PC-9 (cell line): Measurements from ENCODE around the gene TBC1D14. TPM values are rescaled to one million over a fixed set of nuclear protein-coding genes. Genes with fewer than 3 reads are reported as not detected.

Experiments
- BruUV-seq: library from RNA; stranded (reverse); fragments of 400-500 nt; replicated peaks from 2 replicates; lab custom pipeline; 2021; lab: Mats Ljungman, UMichigan
- CTCF ChIA-PET: fragments of 300-600 bp; sonication (Branson Sonifier 250); formaldehyde crosslinking; loops from one replicate; lab custom pipeline; 2022; ENCODE audit warnings: antibody characterized with exemption; lab: Charles Lee
- POLR2A ChIA-PET: fragments of 300-600 bp; sonication (Branson Sonifier 250); formaldehyde crosslinking; loops from one replicate; lab custom pipeline; 2022; ENCODE audit warnings: antibody characterized with exemption; ENCODE audit not compliant: unreplicated experiment; lab: Charles Lee
- DNase-seq, 2 experiments: peaks; one replicate each; pipeline versions ENCODE4 v3.0.0 to v3.0.0-alpha.2; 2015 to 2022; ENCODE audit warnings: mixed read lengths in 1 of 2
- H2AFZ ChIP-seq: fragments of 200-600 bp; sonication (generic); 2 replicates; pipeline ENCODE4 v1.8.1; 2017; ENCODE audit warnings: antibody characterized with exemption
- H3F3A ChIP-seq: fragments of 200-600 bp; sonication (generic); 2 replicates; pipeline ENCODE4 v1.8.1; 2017; ENCODE audit warnings: antibody characterized with exemption, mild to moderate bottlenecking, low read depth; ENCODE audit not compliant: insufficient read depth
- H3K27ac ChIP-seq: fragments of 200-600 bp; sonication (generic); 2 replicates; pipeline ENCODE4 v1.6.1; 2016; ENCODE audit warnings: mixed run types
- H3K27me3 ChIP-seq: fragments of 200-600 bp; sonication (generic); 2 replicates; pipeline ENCODE4 v1.6.1; 2016; ENCODE audit warnings: low read depth, mixed run types; ENCODE audit not compliant: insufficient read depth
- H3K36me3 ChIP-seq: fragments of 200-600 bp; sonication (generic); 2 replicates; pipeline ENCODE4 v1.6.1; 2016; ENCODE audit warnings: low read depth, mixed run types
- H3K4me1 ChIP-seq: fragments of 200-600 bp; sonication (generic); replicated peaks from 2 replicates; pipeline ENCODE4 v1.6.1; 2016; ENCODE audit warnings: mixed run types; ENCODE audit not compliant: insufficient read depth
- H3K4me2 ChIP-seq: fragments of 200-600 bp; sonication (generic); 2 replicates; pipeline ENCODE4 v1.6.1; 2017; ENCODE audit warnings: mixed run types
- H3K4me3 ChIP-seq: fragments of 200-600 bp; sonication (generic); 2 replicates; pipeline ENCODE4 v1.6.1; 2016; ENCODE audit warnings: mixed run types
- H3K79me2 ChIP-seq: fragments of 200-600 bp; sonication (generic); 2 replicates; pipeline ENCODE4 v1.6.1; 2017; ENCODE audit warnings: low read depth, mixed run types
- H3K9me2 ChIP-seq: fragments of 200-600 bp; sonication (generic); 2 replicates; pipeline ENCODE4 v1.8.1; 2017; ENCODE audit warnings: mild to moderate bottlenecking; ENCODE audit not compliant: insufficient read depth
- H3K9me3 ChIP-seq: fragments of 200-600 bp; sonication (generic); 2 replicates; pipeline ENCODE4 v1.8.1; 2016; ENCODE audit warnings: low read depth; ENCODE audit not compliant: insufficient read depth
- H4K20me1 ChIP-seq: fragments of 200-600 bp; sonication (generic); 2 replicates; pipeline ENCODE4 v1.8.1; 2017; ENCODE audit not compliant: insufficient read depth
- EZH2 ChIP-seq: fragments of 200-600 bp; sonication (generic); IDR thresholded peaks from 2 replicates; pipeline ENCODE4 v1.8.0; 2017; ENCODE audit warnings: antibody characterized with exemption, low read depth
- intact Hi-C: fragments of 100-400 bp; cut with micrococcal nuclease; formaldehyde crosslinking; loops from one replicate; pipeline ENCODE4 v1.10.0; 2022; ENCODE audit not compliant: unreplicated experiment
- total RNA-seq: library from RNA; stranded (reverse); gene quantifications from 2 replicates; pipeline ENCODE4 v1.2.3, GENCODE V29; 2021
- TF ChIP-seq, protein P1 (sequence below): fragments of 200-600 bp; sonication (generic); conservative IDR thresholded peaks from 2 replicates; pipeline ENCODE4 v1.6.1; 2017; ENCODE audit warnings: mixed run types, antibody characterized with exemption, mild to moderate bottlenecking, moderate library complexity

Gene TBC1D14
- total RNA-seq, 1 experiment from 2014 or later, result 46.2 TPM

DNA sequence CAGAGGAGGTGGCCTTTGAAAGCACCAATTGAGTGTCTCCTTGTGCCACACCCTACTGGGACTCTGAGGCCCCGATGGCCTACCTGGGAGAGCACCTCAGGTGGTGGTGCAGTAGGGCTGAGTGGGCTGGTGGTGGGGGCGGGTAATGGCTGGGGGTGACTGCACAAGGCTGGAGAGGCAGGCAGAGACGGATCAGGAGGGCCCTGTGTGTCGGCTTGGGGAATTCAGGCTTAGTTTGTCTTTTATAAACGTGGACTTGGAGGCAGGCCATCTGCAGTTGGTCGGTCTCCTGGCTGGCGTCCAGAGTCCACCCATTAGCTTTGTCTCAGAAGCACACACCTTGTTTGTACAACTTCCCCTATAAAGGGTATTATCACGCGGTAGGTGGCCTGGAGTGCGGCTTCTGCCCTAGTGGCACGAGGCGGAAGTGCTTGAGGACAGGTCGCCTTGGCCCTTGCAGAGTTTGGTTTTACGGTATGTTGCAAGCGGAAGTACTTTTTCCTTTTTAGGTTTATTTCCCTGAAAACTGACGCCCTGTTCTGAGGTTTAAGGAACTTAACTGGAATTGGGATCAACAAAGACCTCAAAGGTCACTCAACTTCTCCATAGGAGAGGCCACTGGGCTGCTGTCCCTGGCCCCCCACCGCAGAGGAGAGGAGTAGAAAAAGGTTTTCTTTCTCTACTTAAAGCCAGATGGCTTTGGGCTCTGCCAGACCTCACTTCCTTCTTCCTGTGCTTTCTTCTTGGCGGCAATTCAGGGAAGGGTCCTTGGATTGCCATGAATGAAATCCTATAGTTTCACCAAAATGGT lies 8.0 kb downstream of the TBC1D14 start:
- POLR2A ChIA-PET, result interaction anchor here (0.7 kb wide), 1 partner anchor 67 kb away, joined by 3 read pairs; no protein-coding TSS in a partner anchor
- no TSS peak for BruUV-seq
- CTCF ChIA-PET, result interaction anchor here (0.6 to 0.9 kb wide), 4 partner anchors 36 to 151 kb away, joined by 3 to 6 read pairs (median 5); partner anchors contain the start of gene GRPEL1

DNA sequence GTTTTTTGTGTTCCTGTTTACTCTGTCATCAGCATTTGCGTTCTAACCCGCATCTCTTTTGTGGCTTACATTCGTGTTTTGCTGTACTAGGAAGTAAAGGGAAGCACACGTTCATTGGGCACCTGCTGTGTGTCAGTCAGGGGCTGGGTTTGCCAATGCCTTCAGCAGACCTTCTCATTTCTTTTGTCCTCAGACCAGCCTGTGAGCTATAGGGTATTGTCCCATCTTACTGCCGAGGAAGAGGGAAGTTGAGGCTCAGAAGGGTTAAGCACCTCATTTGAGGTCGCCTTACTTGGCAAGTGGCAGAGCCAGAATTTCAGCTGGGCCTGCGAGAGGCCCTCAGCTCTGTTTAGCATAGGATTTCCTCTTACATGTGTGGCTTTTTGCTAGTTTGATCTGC lies 8.7 kb downstream of the TBC1D14 start:
- POLR2A ChIA-PET, result no interaction called here
- CTCF ChIA-PET, result no interaction called here
- H3K4me2 ChIP-seq, result peak overlapping the region; percentile 70

More for the DNA sequence above, 8.0 kb downstream of the TBC1D14 start:
- Histone ChIP-seq H3K27me3 (no peaks in the 10 kb centered on the region), H3K4me3 (peak overlapping the region; percentile 11; the same call in 1 of the 2 replicates), H2AFZ (no peak overlapping the region), H3K79me2 (peaks cover 18% of the 10 kb centered on the region), H3K9me2 (no peaks in the 10 kb centered on the region), H4K20me1 (no peaks in the 10 kb centered on the region), H3K36me3 (no peaks in the 10 kb centered on the region), H3K4me2 (peak overlapping the region; percentile 70), H3K4me1 (peaks cover 39% of the 10 kb centered on the region), H3K9me3 (no peaks in the 10 kb centered on the region), H3K27ac (peak overlapping the region; percentile 86), H3F3A (peaks cover 39% of the 10 kb centered on the region; the same call in 1 of the 2 replicates)
- peak; percentile 85 to 92 for DNase-seq
- TF ChIP-seq EZH2, result no peak
- TF ChIP-seq, protein P1, sequence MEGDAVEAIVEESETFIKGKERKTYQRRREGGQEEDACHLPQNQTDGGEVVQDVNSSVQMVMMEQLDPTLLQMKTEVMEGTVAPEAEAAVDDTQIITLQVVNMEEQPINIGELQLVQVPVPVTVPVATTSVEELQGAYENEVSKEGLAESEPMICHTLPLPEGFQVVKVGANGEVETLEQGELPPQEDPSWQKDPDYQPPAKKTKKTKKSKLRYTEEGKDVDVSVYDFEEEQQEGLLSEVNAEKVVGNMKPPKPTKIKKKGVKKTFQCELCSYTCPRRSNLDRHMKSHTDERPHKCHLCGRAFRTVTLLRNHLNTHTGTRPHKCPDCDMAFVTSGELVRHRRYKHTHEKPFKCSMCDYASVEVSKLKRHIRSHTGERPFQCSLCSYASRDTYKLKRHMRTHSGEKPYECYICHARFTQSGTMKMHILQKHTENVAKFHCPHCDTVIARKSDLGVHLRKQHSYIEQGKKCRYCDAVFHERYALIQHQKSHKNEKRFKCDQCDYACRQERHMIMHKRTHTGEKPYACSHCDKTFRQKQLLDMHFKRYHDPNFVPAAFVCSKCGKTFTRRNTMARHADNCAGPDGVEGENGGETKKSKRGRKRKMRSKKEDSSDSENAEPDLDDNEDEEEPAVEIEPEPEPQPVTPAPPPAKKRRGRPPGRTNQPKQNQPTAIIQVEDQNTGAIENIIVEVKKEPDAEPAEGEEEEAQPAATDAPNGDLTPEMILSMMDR, result peak; percentile 63
- intact Hi-C loops, result loop anchor here (1.0 kb wide), 1 partner anchor 82 kb away; no protein-coding TSS in a partner anchor

DNA sequence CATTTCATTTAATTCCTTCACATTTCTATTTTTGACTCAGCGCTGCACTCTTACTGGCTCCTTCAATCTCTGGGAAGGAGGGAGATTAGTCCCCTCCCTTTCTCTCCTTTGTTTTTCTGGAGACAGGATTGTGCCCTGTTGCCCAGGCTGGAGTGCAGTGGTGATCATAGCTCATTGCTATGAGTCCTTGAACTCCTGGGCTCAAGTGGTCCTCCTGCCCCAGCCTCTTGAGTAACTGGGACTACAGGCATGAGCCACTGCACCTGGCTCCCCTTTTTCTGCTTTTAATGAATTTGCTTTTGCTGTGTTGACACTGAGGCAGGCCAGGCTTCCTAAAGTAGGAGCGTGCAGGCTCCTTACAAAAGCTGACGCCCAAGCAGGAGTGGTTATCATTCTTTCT lies 10.5 kb downstream of the TBC1D14 start:
- no peak for DNase-seq
- peaks cover 39% of the 10 kb centered on the region; the same call in 1 of the 2 replicates for H3F3A ChIP-seq
- H3K79me2 ChIP-seq, result peaks cover 11% of the 10 kb centered on the region; the same call in 1 of the 2 replicates
- no peak overlapping the region for H3K27ac ChIP-seq
- H3K27me3 ChIP-seq, result no peaks in the 10 kb centered on the region
- no peak overlapping the region for H3K4me3 ChIP-seq
- peaks cover 37% of the 10 kb centered on the region for H3K4me1 ChIP-seq
- TF ChIP-seq, protein P1, result no peak
- no peak for TF ChIP-seq EZH2
- no peaks in the 10 kb centered on the region for H3K9me2 ChIP-seq
- H3K9me3 ChIP-seq, result no peaks in the 10 kb centered on the region
- ChIA-PET POLR2A (no interaction called here), CTCF (no interaction called here)
- H3K4me2 ChIP-seq, result no peak overlapping the region
- BruUV-seq, result no TSS peak
- H2AFZ ChIP-seq, result no peak overlapping the region
- no peaks in the 10 kb centered on the region for H4K20me1 ChIP-seq
- H3K36me3 ChIP-seq, result no peaks in the 10 kb centered on the region
- intact Hi-C loops, result no loop called here

More for the DNA sequence above, 8.7 kb downstream of the TBC1D14 start:
- Histone ChIP-seq H3K36me3 (no peaks in the 10 kb centered on the region), H3K9me2 (no peaks in the 10 kb centered on the region), H3F3A (peaks cover 39% of the 10 kb centered on the region; the same call in 1 of the 2 replicates), H4K20me1 (no peaks in the 10 kb centered on the region), H3K4me1 (peaks cover 39% of the 10 kb centered on the region), H2AFZ (no peak overlapping the region), H3K79me2 (peaks cover 18% of the 10 kb centered on the region), H3K9me3 (no peaks in the 10 kb centered on the region), H3K27me3 (no peaks in the 10 kb centered on the region), H3K4me3 (no peak overlapping the region), H3K27ac (peak overlapping the region; percentile 86)
- BruUV-seq, result no TSS peak
- no peak for DNase-seq
- intact Hi-C loops, result no loop called here
- TF ChIP-seq EZH2, result no peak
- TF ChIP-seq, protein P1, result no peak
